Sigmoid colon (tissue), 4 donors: Measurements from ENCODE around the gene TMBIM1.

Experiments
- CTCF ChIP-seq, 4 experiments: fragments of 450-650 bp in 3 of 4; fragments of 200-600 bp in 1 of 4; IDR thresholded peaks; one replicate each; pipeline ENCODE4 v1.5.1; 2016 to 2019; ENCODE audit warnings: antibody characterized with exemption in 4 of 4, mild to moderate bottlenecking in 3 of 4, moderate library complexity in 2 of 4
- EP300 ChIP-seq, 4 donors: sonication (generic); formaldehyde crosslinking; IDR thresholded peaks; one replicate each; pipeline ENCODE4 v1.6.1; 2017; ENCODE audit warnings: antibody characterized with exemption in 4 of 4
- POLR2A ChIP-seq, 2 donors: fragments of 450-650 bp; IDR thresholded peaks; one replicate each; pipeline ENCODE4 v1.6.1; 2016; ENCODE audit warnings: antibody characterized with exemption in 2 of 2, mild to moderate bottlenecking in 2 of 2, moderate library complexity in 2 of 2

DNA sequence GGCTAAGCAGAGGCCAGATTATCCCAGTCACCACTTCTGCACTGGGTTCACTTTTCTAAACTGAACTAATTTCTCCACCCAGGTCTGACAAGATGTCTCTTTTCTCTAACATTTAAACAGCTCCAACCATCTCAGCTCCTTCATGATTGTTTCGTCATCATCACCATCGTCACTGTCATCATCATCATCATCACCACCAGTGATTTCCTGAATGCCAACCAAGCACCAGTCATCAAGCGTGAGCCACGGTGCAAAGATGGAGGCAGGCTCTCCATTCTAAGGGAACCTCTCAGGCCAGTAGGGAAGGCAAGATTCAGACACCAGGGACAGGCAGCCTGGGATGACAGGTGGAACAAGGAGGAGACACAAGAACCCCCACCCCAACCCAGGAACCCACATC, 25.5 kb upstream of the TMBIM1 start:
- TF ChIP-seq CTCF (IDR thresholded peaks at IDR 0.05), result no peak
- no peak for TF ChIP-seq POLR2A (IDR thresholded peaks at IDR 0.05)
- no peak for TF ChIP-seq EP300 (IDR thresholded peaks at IDR 0.05)
